WERI-Rb-1 (cell line): ENCODE measurements around the gene NEK5.
A peak's percentile ranks its signal among the peaks of the same experiment; 100 is the strongest.

Source experiments
- DNase-seq: peaks from one replicate; pipeline ENCODE4 v3.0.0-alpha.2; 2020
- H3K27ac ChIP-seq: fragments of 250-450 bp; sonication (Bioruptor Pico); 2 replicates; pipeline ENCODE4 v1.5.1; 2020; ENCODE audit warnings: mild to moderate bottlenecking, moderate library complexity
- H3K27me3 ChIP-seq: fragments of 250-450 bp; sonication (Bioruptor Pico); 2 replicates; pipeline ENCODE4 v1.5.1; 2021; ENCODE audit warnings: mild to moderate bottlenecking, low read depth, moderate library complexity; ENCODE audit not compliant: insufficient read depth, severe bottlenecking
- H3K36me3 ChIP-seq: fragments of 250-450 bp; sonication (Bioruptor Pico); 2 replicates; pipeline ENCODE4 v1.5.1; 2020; ENCODE audit warnings: mild to moderate bottlenecking, moderate library complexity
- H3K4me3 ChIP-seq: 2 replicates; pipeline ENCODE4 v1.5.1; 2011; ENCODE audit warnings: low read depth, mild to moderate bottlenecking, control low read depth, low read length
- H3K9me3 ChIP-seq: fragments of 250-450 bp; sonication (Bioruptor Pico); 2 replicates; pipeline ENCODE4 v1.5.1; 2021; ENCODE audit warnings: mild to moderate bottlenecking, moderate library complexity; ENCODE audit not compliant: severe bottlenecking
- TF ChIP-seq, protein P1 (sequence below): IDR thresholded peaks from 2 replicates; pipeline ENCODE4 v1.5.1; 2011; ENCODE audit warnings: low read depth, mild to moderate bottlenecking, control low read depth, inconsistent platforms, low read length

NEK5 gene

GRCh38 chr13:52004511-52005170 lies 124.2 kb downstream of the NEK5 start:
- H3K9me3 ChIP-seq = no peaks in the 10 kb centered on the region
- H3K4me3 ChIP-seq = no peak overlapping the region
- H3K27me3 ChIP-seq = no peaks in the 10 kb centered on the region
- TF ChIP-seq, protein P1, sequence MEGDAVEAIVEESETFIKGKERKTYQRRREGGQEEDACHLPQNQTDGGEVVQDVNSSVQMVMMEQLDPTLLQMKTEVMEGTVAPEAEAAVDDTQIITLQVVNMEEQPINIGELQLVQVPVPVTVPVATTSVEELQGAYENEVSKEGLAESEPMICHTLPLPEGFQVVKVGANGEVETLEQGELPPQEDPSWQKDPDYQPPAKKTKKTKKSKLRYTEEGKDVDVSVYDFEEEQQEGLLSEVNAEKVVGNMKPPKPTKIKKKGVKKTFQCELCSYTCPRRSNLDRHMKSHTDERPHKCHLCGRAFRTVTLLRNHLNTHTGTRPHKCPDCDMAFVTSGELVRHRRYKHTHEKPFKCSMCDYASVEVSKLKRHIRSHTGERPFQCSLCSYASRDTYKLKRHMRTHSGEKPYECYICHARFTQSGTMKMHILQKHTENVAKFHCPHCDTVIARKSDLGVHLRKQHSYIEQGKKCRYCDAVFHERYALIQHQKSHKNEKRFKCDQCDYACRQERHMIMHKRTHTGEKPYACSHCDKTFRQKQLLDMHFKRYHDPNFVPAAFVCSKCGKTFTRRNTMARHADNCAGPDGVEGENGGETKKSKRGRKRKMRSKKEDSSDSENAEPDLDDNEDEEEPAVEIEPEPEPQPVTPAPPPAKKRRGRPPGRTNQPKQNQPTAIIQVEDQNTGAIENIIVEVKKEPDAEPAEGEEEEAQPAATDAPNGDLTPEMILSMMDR = no peak
- no peak for DNase-seq
- no peaks in the 10 kb centered on the region for H3K36me3 ChIP-seq
- H3K27ac ChIP-seq = no peak overlapping the region

DNA sequence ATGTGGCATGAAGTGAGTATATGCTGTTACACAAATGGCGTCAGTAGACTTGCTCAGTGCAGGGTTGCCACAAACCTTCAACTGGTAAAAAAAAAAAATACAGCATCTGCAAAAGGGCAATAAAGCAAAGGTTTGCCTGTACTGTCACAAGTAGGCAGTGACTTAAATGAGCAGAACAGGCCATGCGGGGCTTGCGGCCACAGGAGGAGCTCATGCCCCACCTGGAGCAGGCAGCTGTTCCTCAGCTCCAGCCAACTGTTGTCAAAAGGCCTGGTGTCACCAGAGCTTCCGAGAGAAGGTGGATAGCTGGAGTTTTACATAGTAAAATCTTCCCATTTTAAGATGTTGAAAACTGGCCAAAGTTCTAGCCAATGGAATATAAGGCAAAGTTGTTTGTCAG lies 125.3 kb downstream of the NEK5 start:
- H3K27me3 ChIP-seq = no peaks in the 10 kb centered on the region
- no peak overlapping the region for H3K4me3 ChIP-seq
- DNase-seq = peak; percentile 27
- TF ChIP-seq, protein P1 = peak; percentile 29; the same call in 1 of the 2 replicates
- H3K36me3 ChIP-seq = no peaks in the 10 kb centered on the region
- H3K27ac ChIP-seq = no peak overlapping the region
- H3K9me3 ChIP-seq = no peaks in the 10 kb centered on the region

GRCh38 chr13:52002361-52002760 lies 126.5 kb downstream of the NEK5 start:
- Histone ChIP-seq H3K9me3 (no peaks in the 10 kb centered on the region), H3K27ac (no peak overlapping the region), H3K4me3 (no peak overlapping the region), H3K27me3 (no peaks in the 10 kb centered on the region), H3K36me3 (no peaks in the 10 kb centered on the region)
- DNase-seq = no peak
- TF ChIP-seq, protein P1 = no peak

- no peaks in the 10 kb centered on the region for H3K9me3 ChIP-seq
- DNase-seq = no peak
- no peak overlapping the region for H3K27ac ChIP-seq
- H3K27me3 ChIP-seq = no peaks in the 10 kb centered on the region
- H3K36me3 ChIP-seq = no peaks in the 10 kb centered on the region
- TF ChIP-seq, protein P1 = peak; percentile 28; the same call in 1 of the 2 replicates
- no peak overlapping the region for H3K4me3 ChIP-seq
These were observed 127.6 kb downstream of the NEK5 start for GRCh38 chr13:52001120-52001731.

DNA sequence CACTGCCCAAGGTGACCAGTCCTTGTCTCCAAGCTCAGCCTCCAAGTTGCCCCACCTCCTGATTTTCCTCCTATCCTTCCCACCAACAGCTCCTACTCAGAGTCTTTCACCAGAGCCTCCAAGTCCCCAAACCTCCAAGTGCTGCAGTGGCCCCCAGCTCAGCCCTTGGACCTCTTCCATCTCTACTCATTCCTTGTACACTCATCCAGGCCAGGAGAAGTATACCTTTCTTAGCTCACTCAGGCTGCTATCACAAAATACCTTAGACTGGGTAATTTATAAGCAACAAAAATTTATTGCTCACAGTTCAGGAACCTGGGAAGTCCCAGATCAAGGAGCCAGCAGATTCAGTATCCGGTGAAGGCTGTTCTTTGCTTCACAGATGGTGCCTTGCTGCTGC lies 129.0 kb downstream of the NEK5 start:
- Histone ChIP-seq H3K27me3 (no peaks in the 10 kb centered on the region), H3K9me3 (no peaks in the 10 kb centered on the region), H3K4me3 (no peak overlapping the region), H3K36me3 (no peaks in the 10 kb centered on the region), H3K27ac (no peak overlapping the region)
- TF ChIP-seq, protein P1 = no peak
- no peak for DNase-seq
